Measurements from ENCODE around the gene RECQL.
A peak's percentile ranks its signal among the peaks of the same experiment; 100 is the strongest.

RECQL gene, protein sequence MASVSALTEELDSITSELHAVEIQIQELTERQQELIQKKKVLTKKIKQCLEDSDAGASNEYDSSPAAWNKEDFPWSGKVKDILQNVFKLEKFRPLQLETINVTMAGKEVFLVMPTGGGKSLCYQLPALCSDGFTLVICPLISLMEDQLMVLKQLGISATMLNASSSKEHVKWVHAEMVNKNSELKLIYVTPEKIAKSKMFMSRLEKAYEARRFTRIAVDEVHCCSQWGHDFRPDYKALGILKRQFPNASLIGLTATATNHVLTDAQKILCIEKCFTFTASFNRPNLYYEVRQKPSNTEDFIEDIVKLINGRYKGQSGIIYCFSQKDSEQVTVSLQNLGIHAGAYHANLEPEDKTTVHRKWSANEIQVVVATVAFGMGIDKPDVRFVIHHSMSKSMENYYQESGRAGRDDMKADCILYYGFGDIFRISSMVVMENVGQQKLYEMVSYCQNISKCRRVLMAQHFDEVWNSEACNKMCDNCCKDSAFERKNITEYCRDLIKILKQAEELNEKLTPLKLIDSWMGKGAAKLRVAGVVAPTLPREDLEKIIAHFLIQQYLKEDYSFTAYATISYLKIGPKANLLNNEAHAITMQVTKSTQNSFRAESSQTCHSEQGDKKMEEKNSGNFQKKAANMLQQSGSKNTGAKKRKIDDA

DNA sequence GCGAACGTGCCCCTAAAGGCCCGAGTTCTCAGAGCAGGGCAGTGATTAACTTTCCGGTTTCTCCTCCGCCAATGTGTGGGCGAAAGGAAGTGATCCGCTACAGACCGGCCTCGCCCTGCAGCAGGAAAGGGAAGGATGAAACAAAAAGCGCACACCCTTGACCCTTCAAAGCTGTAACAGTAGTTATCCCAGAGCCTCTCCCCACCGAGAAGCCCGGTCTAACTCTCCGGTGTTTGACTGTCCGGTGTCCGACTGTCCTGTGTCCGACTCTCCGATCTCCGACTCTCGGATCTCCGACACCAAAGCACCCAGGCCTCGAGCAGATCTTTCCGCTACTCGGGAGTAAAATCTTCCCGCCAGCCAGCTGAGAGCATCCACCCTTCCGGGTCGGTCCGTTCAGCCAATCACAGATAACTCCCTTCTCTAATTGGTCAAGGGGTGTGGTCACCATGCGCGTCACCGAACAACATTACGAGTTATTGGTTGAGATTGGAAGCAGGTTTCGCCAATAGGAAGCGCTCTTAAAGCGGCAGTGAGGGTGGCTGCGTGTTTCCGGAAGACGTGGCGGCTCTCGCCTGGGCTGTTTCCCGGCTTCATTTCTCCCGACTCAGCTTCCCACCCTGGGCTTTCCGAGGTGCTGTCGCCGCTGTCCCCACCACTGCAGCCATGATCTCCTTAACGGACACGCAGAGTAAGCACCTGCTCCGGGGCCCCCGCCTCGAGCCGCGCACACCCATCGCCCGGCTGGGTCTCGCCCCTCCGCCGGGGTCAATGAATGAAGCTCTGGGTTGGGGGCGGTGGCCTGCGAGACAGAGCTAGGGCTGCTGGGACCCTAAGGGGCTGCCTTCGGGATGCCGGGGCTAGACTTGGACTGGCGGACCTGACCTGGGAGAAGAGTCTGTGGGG, at the start of gene RECQL, which contains the start of gene GOLT1B:
Gene RECQL, minus strand, starts transcription at position 378 of the 906 bp plus-strand sequence. CDS start 2,065 bp downstream, outside the sequence.
Gene GOLT1B, plus strand, starts transcription at position 532 of the 906 bp plus-strand sequence. Its CDS starts 135 bp downstream, at position 667.
- peak; percentile 98 for DNase-seq

- DNase-seq = no peak
Measured at GRCh38 chr12:21547437-21547836, 46.0 kb upstream of the RECQL start.

- DNase-seq = no peak
Measured at GRCh38 chr12:21546716-21547115, 45.3 kb upstream of the RECQL start.

- DNase-seq = no peak
Measured at GRCh38 chr12:21545557-21545956, 44.1 kb upstream of the RECQL start.

- DNase-seq = no peak
Measured at GRCh38 chr12:21543151-21543550, 41.7 kb upstream of the RECQL start.

DNA sequence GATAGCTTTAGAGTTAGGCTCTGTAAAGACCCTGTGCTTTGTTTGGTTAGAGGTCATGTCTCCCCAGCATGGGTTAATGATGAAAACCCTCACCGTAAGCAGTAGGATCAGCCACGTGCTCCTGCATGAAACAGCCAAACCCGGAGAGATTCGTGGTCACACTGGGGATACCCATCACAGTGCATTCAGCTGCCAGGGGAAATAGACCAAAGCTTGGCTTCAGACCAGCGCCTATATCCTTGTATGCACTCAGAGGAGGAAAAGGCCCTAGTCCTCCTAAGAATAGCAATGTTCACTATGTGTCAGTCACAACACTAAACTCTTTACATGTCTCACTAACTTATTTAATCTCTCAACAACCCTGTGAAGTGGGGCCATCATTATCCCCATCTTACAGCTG, 41.0 kb upstream of the RECQL start:
- no peak for DNase-seq

- no peak for DNase-seq
Measured at GRCh38 chr12:21541773-21542172, 40.3 kb upstream of the RECQL start.

GRCh38 chr12:21539797-21540196, 38.4 kb upstream of the RECQL start:
- DNase-seq = no peak

DNA sequence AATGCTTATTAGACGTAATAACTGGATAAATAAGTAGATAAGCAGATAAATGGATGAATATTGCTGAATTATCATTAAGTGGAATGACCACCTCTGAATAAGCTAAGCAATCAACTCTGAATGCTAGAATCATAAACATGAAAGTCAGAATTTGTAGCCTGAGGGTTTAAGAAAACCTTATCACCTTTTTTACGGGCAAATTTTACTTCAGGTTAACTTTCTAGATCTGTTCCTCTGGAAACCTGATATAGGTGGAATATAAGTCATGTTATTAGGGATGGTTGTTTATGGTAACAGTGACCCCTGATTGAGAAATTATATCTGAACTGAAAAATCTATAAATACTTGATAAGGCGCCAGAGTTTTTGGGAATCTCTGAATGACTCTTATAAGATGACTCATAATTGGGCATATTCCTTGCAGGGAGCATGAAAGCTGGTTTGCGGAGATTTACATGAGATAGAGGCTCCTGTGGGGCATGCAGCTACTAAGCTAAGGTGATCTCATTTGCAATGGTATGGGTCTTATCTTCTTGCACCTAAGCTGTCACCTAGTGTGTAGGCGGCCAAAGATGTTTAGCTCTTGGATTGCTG, 36.7 kb upstream of the RECQL start:
- no peak for DNase-seq

DNA sequence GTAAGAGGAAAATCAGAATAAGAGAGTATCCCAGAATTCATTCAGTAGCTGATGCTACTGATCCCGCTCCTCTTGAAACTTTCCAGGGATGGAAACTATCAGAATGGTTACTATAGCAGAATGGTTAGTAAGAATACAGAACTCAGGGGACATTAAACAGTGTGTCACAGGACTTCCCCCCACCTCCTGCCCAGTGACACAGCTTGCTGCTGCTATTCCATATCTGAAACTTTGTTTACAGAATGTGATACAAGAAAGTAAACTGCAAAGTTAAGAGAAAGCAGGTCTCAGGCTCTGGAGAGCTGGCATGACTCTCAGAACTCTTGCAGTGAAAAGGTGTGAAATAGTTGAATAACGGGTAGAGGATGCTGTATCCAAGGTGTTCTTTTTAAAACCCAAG, 28.0 kb upstream of the RECQL start:
- no peak for DNase-seq

DNA sequence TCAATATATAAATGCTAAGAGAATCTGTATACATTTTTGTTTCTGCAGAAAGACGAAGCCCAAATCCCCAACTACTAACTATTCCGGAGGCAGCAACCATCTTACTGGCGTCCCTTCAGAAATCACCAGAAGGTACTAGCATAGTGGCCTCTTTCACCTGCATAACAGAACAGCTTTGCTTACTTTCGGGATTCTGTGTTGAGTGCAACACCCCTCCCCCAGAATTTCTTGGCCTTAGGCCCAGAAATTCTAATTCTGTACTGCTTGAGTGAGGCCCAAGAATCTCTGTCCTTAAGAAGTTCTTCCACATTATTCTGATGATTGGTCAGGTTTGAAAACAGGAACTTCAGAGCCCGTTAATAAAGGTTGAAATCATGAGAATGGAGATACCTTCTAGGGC, 27.5 kb upstream of the RECQL start:
- no peak for DNase-seq

DNA sequence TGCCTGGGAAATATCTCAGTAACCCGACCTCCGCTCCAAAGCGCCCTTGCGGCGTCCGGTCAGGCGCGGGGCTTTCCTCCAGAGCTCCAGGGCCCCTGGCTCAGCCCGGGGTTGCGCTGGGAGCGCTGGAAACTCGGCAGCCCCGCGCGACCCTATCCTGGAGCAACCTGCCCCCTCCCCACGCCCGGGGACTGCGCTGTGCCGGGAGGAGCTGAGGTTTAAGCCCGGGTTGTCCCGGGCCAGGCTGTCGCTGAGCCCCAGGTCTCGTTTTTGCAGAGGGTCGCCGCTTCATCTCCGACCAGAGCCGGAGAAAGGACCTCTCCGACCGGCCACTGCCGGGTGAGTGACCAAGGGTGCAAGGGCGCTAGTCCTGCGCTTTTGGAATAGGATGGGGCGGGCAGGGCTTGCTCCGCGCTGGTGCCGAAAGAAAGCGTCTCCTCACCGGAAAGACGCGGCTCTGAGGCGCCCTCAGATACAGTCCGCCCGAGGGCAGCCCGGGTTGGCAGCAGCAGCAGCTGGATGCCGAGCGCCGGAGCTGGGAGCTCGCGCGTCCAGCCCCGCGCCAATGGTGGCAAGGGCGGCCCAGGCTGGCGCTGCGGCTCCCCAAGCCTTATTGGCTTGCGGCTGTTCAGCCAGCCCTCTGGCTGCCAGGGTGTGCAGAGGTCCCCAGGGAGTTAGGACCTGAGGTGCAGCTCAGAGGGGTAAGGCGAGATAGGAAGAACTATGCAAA, 26.2 kb upstream of the RECQL start:
- no peak for DNase-seq

DNA sequence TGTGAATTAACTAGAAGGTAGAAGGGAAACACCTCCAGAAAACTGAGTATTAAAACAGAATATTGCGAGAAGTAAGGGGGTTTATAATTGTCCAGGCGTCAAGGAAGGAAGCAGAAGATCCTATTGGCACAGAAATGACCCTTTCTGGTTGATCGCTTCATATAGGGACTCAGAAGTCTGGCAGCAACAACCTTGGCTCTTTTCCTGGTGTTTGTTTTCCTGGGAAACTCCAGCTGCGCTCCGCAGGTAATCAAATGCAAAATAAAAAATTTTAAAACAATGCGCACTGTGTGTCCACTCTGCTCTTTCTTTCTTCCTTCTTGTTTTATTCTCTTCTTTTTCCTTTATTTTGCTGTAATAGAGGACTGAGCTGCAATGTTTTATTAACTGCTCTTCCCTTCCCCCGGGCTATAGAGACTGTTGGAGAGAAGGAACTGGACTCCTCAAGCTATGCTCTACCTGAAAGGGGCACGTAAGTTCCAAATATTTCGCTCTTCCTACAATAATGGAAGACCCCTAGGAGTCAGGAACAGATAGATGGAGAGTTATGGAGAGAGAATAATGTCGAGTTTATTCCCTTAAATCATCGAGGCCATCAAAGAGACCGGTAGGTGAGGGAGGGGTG, 25.4 kb upstream of the RECQL start:
- no peak for DNase-seq

GRCh38 chr12:21526053-21526452, 24.6 kb upstream of the RECQL start, which contains the start of gene SPX:
Gene SPX, plus strand, starts transcription at chr12:21526296. Its CDS starts 177 bp downstream, at chr12:21526473.
- DNase-seq = no peak

DNA sequence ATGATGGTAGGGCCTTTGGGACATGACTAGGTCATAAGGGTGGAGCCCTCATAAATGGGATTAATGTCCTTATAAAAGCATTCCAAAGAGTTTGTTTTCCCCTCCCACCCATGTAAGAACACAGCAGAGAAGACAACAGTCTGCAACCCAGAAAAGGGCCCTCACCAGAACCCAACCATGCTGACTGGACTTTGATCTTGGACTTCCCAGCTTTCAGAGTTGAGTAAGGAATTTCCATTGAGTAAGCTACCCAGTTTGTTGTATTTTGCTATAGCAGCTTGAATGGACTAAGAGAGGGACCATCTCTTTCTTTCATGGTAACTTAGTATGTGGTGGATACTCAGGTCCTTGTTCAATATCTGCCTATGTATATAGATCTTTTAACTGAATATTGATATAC, 21.7 kb upstream of the RECQL start:
- DNase-seq = no peak

GRCh38 chr12:21521541-21521940, 20.1 kb upstream of the RECQL start:
- no peak for DNase-seq

GRCh38 chr12:21518451-21518850, 17.0 kb upstream of the RECQL start:
- DNase-seq = no peak

DNA sequence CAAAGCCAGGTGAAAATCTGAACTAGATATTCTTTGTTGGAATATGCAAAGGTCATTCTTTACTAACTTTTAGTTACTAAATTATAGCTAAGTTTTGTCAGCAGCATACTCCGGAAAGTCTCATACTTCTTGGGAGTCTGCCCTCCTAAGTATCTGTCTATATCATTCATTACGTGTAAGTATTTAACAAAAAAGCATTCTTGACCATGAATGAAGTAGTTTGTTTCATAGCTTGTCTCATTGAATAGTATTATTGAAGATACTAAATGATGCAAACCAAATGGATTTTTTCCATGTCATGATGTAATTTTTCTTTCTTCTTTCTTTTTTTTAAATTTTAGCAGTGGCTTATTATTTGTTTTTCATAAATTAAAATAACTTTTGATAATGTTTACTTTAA, 14.8 kb upstream of the RECQL start:
- no peak for DNase-seq

DNA sequence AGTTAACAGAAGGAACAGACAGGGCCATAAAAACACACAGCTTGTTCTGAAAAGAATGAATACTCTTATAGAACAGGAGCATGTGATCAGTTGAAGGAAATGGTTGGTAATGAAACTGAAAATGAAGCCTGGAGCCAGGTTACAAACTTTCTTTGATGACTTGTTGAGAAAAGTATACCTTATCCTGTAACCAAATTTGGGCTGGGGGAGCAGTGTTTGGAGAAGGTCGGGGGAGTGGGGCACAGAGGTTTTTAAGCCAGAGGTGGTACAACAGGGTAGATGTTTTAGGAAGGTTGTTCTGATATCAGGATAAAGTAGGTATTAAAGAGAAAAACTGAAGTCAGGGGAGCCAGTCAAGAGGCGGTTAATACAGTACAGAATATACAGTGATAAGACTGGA, 8.3 kb upstream of the RECQL start:
- no peak for DNase-seq

GRCh38 chr12:21507849-21508248, 6.4 kb upstream of the RECQL start:
- no peak for DNase-seq

- DNase-seq = no peak
Measured at GRCh38 chr12:21505888-21506287, 4.5 kb upstream of the RECQL start.

DNA sequence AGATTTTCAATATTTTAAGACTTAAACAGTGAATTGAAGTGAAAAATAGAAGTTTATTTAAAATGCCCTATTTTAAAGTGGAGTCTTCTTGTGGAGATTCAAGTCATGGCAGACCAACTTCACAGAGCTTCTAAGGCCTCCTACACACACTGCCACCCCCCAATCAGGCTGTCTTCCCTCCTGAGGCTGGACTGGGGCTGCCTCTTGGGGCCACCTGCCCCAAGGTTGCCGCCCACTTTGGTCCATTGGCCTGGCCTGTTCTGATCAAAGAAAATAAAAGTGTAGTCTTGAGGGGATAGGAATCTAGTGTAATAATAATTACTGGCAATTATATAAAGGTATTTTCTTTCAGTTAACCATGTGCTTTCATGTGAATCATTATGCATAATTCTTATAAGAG, 1.4 kb upstream of the RECQL start:
- DNase-seq = no peak

All from inflammatory macrophage treated with lipopolysaccharide for 1 hour (primary cell).